ENCODE measurements around the gene MBD3L5. TPM values are rescaled to one million over a fixed set of nuclear protein-coding genes. Genes with fewer than 3 reads are reported as not detected.
A peak's percentile ranks its signal among the peaks of the same experiment; 100 is the strongest.

The MBD3L5 gene
- total RNA-seq, 1 donor from 2014 or later = not detected

DNA sequence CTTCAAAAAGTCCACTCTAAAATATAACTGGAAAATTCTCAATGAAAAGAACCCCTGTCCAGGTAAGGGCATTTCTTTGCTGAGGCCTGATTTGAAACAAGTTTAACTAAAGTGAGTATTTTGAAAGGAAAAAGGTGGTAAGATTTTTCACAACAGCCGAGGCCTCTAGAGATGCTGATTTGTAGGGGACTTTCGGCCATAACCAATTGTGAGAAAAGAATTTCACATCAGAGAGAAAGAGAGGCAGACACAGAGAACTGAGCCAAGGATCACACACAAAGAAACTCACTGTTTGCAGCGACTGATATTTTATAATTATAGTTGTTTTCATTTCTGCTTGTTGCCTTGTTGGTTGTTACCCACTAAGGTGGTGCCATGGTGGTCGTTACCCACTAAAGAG, 33.6 kb upstream of the MBD3L5 start:
- H3K27ac Mint-ChIP-seq (ENCODE audit: unreplicated experiment) = no peak overlapping the region
- no peak for DNase-seq (ENCODE audit: low spot score)
- H3K4me3 Mint-ChIP-seq (ENCODE audit: unreplicated experiment) = no peak overlapping the region
- H3K36me3 Mint-ChIP-seq (ENCODE audit: low read depth, unreplicated experiment) = peaks cover 24% of the 10 kb centered on the region
- H3K9me3 Mint-ChIP-seq (ENCODE audit: unreplicated experiment) = peaks cover 44% of the 10 kb centered on the region
- H3K27me3 Mint-ChIP-seq (ENCODE audit: unreplicated experiment) = peaks cover 6% of the 10 kb centered on the region
- no peaks in the 10 kb centered on the region for H3K4me1 Mint-ChIP-seq (ENCODE audit: unreplicated experiment)
- TF ChIP-seq, protein P1, sequence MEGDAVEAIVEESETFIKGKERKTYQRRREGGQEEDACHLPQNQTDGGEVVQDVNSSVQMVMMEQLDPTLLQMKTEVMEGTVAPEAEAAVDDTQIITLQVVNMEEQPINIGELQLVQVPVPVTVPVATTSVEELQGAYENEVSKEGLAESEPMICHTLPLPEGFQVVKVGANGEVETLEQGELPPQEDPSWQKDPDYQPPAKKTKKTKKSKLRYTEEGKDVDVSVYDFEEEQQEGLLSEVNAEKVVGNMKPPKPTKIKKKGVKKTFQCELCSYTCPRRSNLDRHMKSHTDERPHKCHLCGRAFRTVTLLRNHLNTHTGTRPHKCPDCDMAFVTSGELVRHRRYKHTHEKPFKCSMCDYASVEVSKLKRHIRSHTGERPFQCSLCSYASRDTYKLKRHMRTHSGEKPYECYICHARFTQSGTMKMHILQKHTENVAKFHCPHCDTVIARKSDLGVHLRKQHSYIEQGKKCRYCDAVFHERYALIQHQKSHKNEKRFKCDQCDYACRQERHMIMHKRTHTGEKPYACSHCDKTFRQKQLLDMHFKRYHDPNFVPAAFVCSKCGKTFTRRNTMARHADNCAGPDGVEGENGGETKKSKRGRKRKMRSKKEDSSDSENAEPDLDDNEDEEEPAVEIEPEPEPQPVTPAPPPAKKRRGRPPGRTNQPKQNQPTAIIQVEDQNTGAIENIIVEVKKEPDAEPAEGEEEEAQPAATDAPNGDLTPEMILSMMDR (IDR thresholded peaks at IDR 0.05; ENCODE audit: unreplicated experiment) = no peak

DNA sequence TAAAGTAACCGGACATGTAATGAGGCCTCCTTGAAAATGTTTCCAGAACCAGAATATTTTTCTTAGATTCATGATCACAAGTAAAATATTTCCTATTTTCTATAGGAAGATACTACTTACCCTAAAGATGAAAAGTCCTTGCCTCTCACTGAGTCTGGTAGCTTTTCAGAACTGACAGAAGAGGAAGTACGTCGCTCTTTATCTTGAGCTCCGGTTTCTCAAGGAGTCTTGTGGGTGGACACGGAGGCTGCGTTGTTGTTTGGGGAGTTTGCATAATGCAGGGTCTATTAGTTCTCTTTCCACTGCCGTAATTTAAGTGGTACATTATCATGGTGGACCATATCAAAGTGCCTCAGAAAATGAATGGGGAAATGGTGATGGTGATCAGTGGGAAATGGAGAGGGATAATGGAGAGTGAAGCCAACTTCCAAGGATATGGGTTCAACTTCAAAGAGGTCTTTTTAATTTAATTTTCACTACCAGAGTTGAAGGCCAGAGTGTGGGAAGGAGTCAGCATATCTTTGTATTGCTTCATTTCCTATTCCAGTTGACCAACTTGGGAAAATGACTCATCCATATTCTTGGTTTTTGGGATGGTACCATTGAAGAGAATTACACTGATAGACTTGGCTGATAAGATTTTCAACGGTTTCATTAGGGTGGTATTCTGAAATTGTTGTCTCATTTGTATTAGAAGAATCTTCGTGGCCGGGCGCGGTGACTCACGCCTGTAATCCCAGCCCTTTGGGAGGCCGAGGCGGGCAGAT, 32.5 kb upstream of the MBD3L5 start:
- peaks cover 24% of the 10 kb centered on the region for H3K36me3 Mint-ChIP-seq (ENCODE audit: low read depth, unreplicated experiment)
- peaks cover 6% of the 10 kb centered on the region for H3K27me3 Mint-ChIP-seq (ENCODE audit: unreplicated experiment)
- TF ChIP-seq, protein P1 (IDR thresholded peaks at IDR 0.05; ENCODE audit: unreplicated experiment) = no peak
- H3K4me1 Mint-ChIP-seq (ENCODE audit: unreplicated experiment) = no peaks in the 10 kb centered on the region
- H3K27ac Mint-ChIP-seq (ENCODE audit: unreplicated experiment) = no peak overlapping the region
- peaks cover 47% of the 10 kb centered on the region for H3K9me3 Mint-ChIP-seq (ENCODE audit: unreplicated experiment)
- no peak overlapping the region for H3K4me3 Mint-ChIP-seq (ENCODE audit: unreplicated experiment)
- DNase-seq (ENCODE audit: low spot score) = no peak

DNA sequence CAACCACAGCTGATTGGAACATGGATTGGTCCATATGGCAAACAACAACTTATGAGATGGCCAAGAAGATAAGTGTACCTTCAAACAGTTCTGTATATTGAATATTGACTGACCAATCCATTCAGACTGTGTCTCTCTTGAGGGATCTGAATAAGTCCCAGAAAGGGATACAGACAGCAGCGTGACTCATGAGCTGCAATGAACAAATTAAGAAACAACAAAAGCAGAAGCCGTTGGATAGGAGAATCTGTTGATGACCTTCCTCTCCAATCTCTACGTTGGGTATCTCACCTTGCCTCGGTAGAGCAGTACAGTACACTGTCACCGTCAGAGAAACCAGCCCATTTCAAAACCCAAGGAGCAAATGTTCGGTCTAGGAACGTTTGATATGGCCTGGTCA, 30.4 kb upstream of the MBD3L5 start:
- DNase-seq (ENCODE audit: low spot score) = no peak
- no peak overlapping the region for H3K4me3 Mint-ChIP-seq (ENCODE audit: unreplicated experiment)
- no peak overlapping the region for H3K27ac Mint-ChIP-seq (ENCODE audit: unreplicated experiment)
- peaks cover 5% of the 10 kb centered on the region for H3K27me3 Mint-ChIP-seq (ENCODE audit: unreplicated experiment)
- H3K36me3 Mint-ChIP-seq (ENCODE audit: low read depth, unreplicated experiment) = peaks cover 19% of the 10 kb centered on the region
- TF ChIP-seq, protein P1 (IDR thresholded peaks at IDR 0.05; ENCODE audit: unreplicated experiment) = no peak
- H3K9me3 Mint-ChIP-seq (ENCODE audit: unreplicated experiment) = peaks cover 47% of the 10 kb centered on the region
- no peaks in the 10 kb centered on the region for H3K4me1 Mint-ChIP-seq (ENCODE audit: unreplicated experiment)

DNA sequence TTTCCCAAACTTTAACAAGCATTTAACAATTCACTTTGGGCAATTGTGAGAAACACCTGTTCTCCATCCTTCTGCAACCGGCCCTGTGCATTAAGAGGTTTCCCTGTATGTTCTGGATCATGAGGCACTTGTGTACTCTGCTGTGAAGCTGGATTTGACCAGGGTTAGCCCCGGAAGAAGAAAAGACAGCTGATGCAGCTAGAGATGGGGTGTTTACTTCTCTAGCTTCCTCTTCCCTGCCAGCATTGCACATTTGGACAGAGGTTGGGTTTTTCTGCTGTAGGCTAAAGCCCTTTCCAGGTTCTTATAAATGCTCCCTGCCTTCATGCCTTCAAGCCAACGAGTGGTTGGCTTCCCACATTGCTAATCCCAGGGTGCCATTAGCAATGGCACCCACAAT, 30.0 kb upstream of the MBD3L5 start:
- TF ChIP-seq, protein P1 (IDR thresholded peaks at IDR 0.05; ENCODE audit: unreplicated experiment) = no peak
- Mint-ChIP-seq H3K27me3 (ENCODE audit: unreplicated experiment) (peaks cover 2% of the 10 kb centered on the region), H3K4me1 (ENCODE audit: unreplicated experiment) (no peaks in the 10 kb centered on the region), H3K9me3 (ENCODE audit: unreplicated experiment) (peaks cover 43% of the 10 kb centered on the region), H3K36me3 (ENCODE audit: low read depth, unreplicated experiment) (peaks cover 15% of the 10 kb centered on the region), H3K27ac (ENCODE audit: unreplicated experiment) (no peak overlapping the region), H3K4me3 (ENCODE audit: unreplicated experiment) (peak overlapping the region; percentile 9)
- DNase-seq (ENCODE audit: low spot score) = no peak

DNA sequence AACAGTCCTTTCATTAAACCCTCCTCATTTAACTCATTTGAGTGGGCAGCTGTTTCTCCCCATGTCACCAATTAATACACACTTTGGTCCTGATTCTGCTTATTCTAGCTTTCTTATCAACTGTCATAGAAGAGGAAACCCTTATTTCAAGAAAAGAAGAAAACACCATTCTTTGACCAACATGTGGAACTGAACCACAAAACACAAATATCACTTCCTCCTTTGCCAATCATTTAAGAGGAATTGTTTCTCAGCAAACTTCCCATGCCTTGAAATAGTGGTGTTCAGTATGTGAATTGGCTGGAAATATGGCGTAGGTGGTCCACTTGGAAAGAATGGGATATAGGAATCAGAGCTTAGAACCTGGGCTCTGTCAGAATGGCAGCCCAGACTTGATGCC, 29.6 kb upstream of the MBD3L5 start:
- Mint-ChIP-seq H3K9me3 (ENCODE audit: unreplicated experiment) (peaks cover 38% of the 10 kb centered on the region), H3K4me1 (ENCODE audit: unreplicated experiment) (no peaks in the 10 kb centered on the region), H3K4me3 (ENCODE audit: unreplicated experiment) (peak overlapping the region; percentile 9), H3K27me3 (ENCODE audit: unreplicated experiment) (peaks cover 1% of the 10 kb centered on the region), H3K36me3 (ENCODE audit: low read depth, unreplicated experiment) (peaks cover 10% of the 10 kb centered on the region), H3K27ac (ENCODE audit: unreplicated experiment) (no peak overlapping the region)
- TF ChIP-seq, protein P1 (IDR thresholded peaks at IDR 0.05; ENCODE audit: unreplicated experiment) = no peak
- DNase-seq (ENCODE audit: low spot score) = no peak
